GM13977 (cell line): ENCODE data around the gene GNA12.
A peak's percentile ranks its signal among the peaks of the same experiment; 100 is the strongest.

Source experiments
- DNase-seq: peaks from one replicate; pipeline ENCODE4 v3.0.0; 2012; ENCODE audit warnings: low spot score
- CTCF ChIP-seq: IDR thresholded peaks from 2 replicates; pipeline ENCODE4 v1.5.1; 2012; ENCODE audit warnings: mild to moderate bottlenecking, control low read depth; ENCODE audit not compliant: insufficient read depth; ENCODE audit errors: extremely low read depth, missing control alignments
- in situ Hi-C: fragments of 300-500 bp; cut with MboI; formaldehyde crosslinking; loops from one replicate; pipeline ENCODE4 v1.12.0; 2022; ENCODE audit warnings: low sequenced_read_pairs, low pct_unique_long_range_greater_than_20kb, mixed read lengths, inconsistent platforms; ENCODE audit not compliant: unreplicated experiment

The GNA12 gene, protein sequence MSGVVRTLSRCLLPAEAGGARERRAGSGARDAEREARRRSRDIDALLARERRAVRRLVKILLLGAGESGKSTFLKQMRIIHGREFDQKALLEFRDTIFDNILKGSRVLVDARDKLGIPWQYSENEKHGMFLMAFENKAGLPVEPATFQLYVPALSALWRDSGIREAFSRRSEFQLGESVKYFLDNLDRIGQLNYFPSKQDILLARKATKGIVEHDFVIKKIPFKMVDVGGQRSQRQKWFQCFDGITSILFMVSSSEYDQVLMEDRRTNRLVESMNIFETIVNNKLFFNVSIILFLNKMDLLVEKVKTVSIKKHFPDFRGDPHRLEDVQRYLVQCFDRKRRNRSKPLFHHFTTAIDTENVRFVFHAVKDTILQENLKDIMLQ

GRCh38 chr7:2844153-2845033 is at the start of gene GNA12:
Gene GNA12 (minus strand): TSS chr7:2844308. CDS start chr7:2844161, 147 bp downstream.
- no peak for TF ChIP-seq CTCF
- DNase-seq, result peak; percentile 99
- in situ Hi-C loops, result no loop called here

GRCh38 chr7:2893411-2893861 is 49.3 kb upstream of the GNA12 start:
- TF ChIP-seq CTCF, result no peak
- DNase-seq, result peak; percentile 73
- in situ Hi-C loops, result no loop called here

- in situ Hi-C loops, result no loop called here
- DNase-seq, result no peak
- TF ChIP-seq CTCF, result no peak
Measured at GRCh38 chr7:2892549-2892948, 48.4 kb upstream of the GNA12 start.

- TF ChIP-seq CTCF, result no peak
- in situ Hi-C loops, result no loop called here
- DNase-seq, result no peak
Measured at GRCh38 chr7:2887816-2888215, 43.7 kb upstream of the GNA12 start.

GRCh38 chr7:2886900-2887299 is 42.8 kb upstream of the GNA12 start:
- peak; percentile 91 for TF ChIP-seq CTCF
- in situ Hi-C loops, result no loop called here
- DNase-seq, result peak; percentile 84

DNA sequence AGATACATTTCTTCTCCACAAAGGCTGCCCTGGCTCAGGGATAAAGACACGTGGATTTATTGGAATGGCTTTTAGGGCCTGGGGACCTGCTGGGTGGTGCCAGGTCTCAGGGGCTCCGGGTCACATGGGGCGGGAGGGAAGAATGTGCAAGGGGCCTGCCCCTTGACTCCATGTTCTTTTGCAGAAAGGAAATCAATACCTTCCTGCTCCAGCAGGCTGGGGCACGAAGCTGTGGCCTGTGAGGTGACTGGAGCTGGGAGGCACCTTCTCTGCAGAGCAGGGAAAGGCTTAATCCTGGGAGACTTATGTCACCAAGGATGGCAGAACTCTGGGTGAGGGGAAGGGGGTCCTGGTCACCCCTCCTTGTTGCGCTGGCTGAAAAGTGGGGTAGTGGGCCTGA is 42.3 kb upstream of the GNA12 start:
- in situ Hi-C loops, result no loop called here
- DNase-seq, result no peak
- no peak for TF ChIP-seq CTCF
